ENCODE data around the gene TMEM161B. TPM values are rescaled to one million over a fixed set of nuclear protein-coding genes. Genes with fewer than 3 reads are reported as not detected.

TMEM161B gene
- total RNA-seq, 2 experiments from 2014 or later: 20.3 to 32.7 TPM

DNA sequence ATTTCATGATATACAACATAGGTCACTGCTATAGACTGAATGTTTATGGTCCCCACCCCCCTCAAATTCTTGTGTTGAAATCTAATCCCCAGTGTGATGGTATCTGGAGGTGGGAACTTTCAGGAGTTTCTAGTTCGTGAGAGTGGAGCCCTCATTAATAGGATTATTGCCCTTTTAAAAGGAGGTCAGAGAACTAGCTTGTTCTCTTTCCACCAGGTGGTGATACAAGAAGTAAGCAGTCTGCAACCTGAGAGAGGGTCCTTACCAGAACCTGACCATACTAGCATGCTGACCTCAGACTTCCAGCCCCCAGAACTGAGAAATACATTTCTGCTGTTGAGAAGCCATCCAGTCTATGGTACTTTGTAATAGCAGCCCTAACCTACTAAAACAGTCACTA, 33.3 kb downstream of the TMEM161B start:
- Histone ChIP-seq H3K4me3 (ENCODE audit: low read depth, low read length, poor library complexity, severe bottlenecking) (no peak overlapping the region), H3K27ac (ENCODE audit: low read depth, low read length, poor library complexity, severe bottlenecking) (no peak overlapping the region), H3K9me3 (ENCODE audit: low read length) (no peaks in the 10 kb centered on the region), H3K79me2 (ENCODE audit: insufficient read depth, low read depth, low read length) (peaks cover 28% of the 10 kb centered on the region; the same call in 1 of the 2 replicates), H2AFZ (ENCODE audit: low read length) (no peak overlapping the region), H3K4me1 (ENCODE audit: insufficient read depth, low read length, poor library complexity, severe bottlenecking) (no peaks in the 10 kb centered on the region), H4K20me1 (ENCODE audit: insufficient read depth, low read length) (no peaks in the 10 kb centered on the region), H3K4me2 (ENCODE audit: low read length) (no peak overlapping the region), H3K9me2 (ENCODE audit: insufficient read depth, low read length) (no peaks in the 10 kb centered on the region), H3K36me3 (ENCODE audit: insufficient read depth, low read length) (peaks cover 63% of the 10 kb centered on the region)
- POLR2A ChIA-PET: interaction anchor here (1.0 to 1.2 kb wide), 2 partner anchors 20 to 247 kb away, joined by 3 read pairs; no protein-coding TSS in a partner anchor
- no TSS peak for BruUV-seq (replicated peaks)
- no peak for TF ChIP-seq CTCF (conservative IDR thresholded peaks at IDR 0.05; ENCODE audit: low read length)
- no peak for TF ChIP-seq EZH2phosphoT487 (IDR thresholded peaks at IDR 0.05; ENCODE audit: borderline replicate concordance, low read depth, low read length)
- no peak for DNase-seq (ENCODE audit: low spot score)
- CTCF ChIA-PET (ENCODE audit: unreplicated experiment): no interaction called here
- intact Hi-C loops (cut with micrococcal nuclease; ENCODE audit: unreplicated experiment): no loop called here

DNA sequence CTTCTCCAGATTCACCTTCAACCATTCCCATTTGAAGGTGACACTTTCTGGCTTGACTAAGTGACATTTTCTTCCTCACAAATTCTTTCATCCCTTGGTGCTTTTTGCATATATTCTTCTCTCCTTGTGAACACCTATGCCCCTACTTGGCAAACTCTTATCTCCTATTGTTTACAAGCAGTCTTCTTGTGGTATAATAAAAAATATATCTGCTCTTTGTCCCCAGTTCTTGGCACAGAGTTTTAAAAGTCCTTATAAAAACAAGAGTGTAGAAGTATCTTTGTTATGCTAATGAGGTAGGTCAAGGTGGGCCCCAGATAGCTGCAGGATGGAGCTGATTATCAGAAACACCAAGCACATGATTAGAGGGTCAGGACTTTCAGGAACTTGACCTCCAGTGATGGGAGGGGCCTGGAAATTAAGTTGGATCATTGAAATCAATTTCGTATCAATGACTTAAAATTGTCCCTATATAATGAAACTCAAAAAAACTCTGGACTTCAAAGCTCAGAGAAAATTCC, 38.0 kb downstream of the TMEM161B start:
- ChIA-PET CTCF (ENCODE audit: unreplicated experiment) (no interaction called here), POLR2A (interaction anchor here (0.7 to 1.1 kb wide), 3 partner anchors 15 to 429 kb away, joined by 3 read pairs; no protein-coding TSS in a partner anchor)
- intact Hi-C loops (cut with micrococcal nuclease; ENCODE audit: unreplicated experiment): no loop called here
- no peak overlapping the region for H3K27ac ChIP-seq (ENCODE audit: low read depth, low read length, poor library complexity, severe bottlenecking)
- peaks cover 37% of the 10 kb centered on the region for H3K36me3 ChIP-seq (ENCODE audit: insufficient read depth, low read length)
- BruUV-seq (replicated peaks): no TSS peak
- no peak for TF ChIP-seq EZH2phosphoT487 (IDR thresholded peaks at IDR 0.05; ENCODE audit: borderline replicate concordance, low read depth, low read length)
- TF ChIP-seq CTCF (conservative IDR thresholded peaks at IDR 0.05; ENCODE audit: low read length): no peak
- H4K20me1 ChIP-seq (ENCODE audit: insufficient read depth, low read length): no peaks in the 10 kb centered on the region
- no peak overlapping the region for H3K4me3 ChIP-seq (ENCODE audit: low read depth, low read length, poor library complexity, severe bottlenecking)
- no peak for DNase-seq (ENCODE audit: low spot score)
- no peak overlapping the region for H3K4me2 ChIP-seq (ENCODE audit: low read length)
- no peak overlapping the region for H2AFZ ChIP-seq (ENCODE audit: low read length)
- H3K4me1 ChIP-seq (ENCODE audit: insufficient read depth, low read length, poor library complexity, severe bottlenecking): no peaks in the 10 kb centered on the region
- H3K79me2 ChIP-seq (ENCODE audit: insufficient read depth, low read depth, low read length): no peaks in the 10 kb centered on the region
- H3K9me2 ChIP-seq (ENCODE audit: insufficient read depth, low read length): no peaks in the 10 kb centered on the region
- no peaks in the 10 kb centered on the region for H3K9me3 ChIP-seq (ENCODE audit: low read length)

DNA sequence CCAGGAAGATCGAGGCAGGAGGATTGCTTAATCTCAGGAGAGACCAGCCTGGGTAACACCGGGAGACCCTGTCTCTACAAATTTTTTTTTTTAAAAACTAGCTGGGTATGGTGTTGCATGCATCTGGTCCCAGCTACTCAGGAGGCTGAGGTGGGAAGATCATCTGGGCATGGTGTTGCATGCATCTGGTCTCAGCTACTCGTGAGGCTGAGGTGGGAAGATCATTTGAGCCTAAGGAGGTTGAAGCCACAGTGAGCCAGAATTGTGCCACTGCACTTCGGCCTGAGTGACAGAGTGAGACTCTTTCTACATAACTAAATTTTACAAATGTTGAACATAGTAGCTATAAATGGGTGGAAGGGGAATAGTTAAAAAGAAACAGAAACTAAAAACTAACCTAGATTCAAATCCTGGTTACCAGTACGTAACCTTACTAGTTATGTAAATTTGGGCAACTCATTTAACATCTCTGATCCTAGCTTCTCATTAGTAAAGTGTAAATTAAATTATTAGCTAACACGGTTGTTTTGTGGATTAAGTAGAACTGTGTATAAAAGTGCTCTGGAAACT, 41.7 kb downstream of the TMEM161B start:
- no peak for DNase-seq (ENCODE audit: low spot score)
- POLR2A ChIA-PET: interaction anchor here (0.5 to 2.4 kb wide), 7 partner anchors 9 to 959 kb away, joined by 3 to 12 read pairs (median 3); partner anchors contain the start of gene RASA1
- no peaks in the 10 kb centered on the region for H3K79me2 ChIP-seq (ENCODE audit: insufficient read depth, low read depth, low read length)
- no TSS peak for BruUV-seq (replicated peaks)
- no peaks in the 10 kb centered on the region for H3K4me1 ChIP-seq (ENCODE audit: insufficient read depth, low read length, poor library complexity, severe bottlenecking)
- H4K20me1 ChIP-seq (ENCODE audit: insufficient read depth, low read length): no peaks in the 10 kb centered on the region; the same call in 1 of the 2 replicates
- no peak overlapping the region for H3K4me3 ChIP-seq (ENCODE audit: low read depth, low read length, poor library complexity, severe bottlenecking)
- peaks cover 40% of the 10 kb centered on the region for H3K36me3 ChIP-seq (ENCODE audit: insufficient read depth, low read length)
- H3K4me2 ChIP-seq (ENCODE audit: low read length): no peak overlapping the region
- intact Hi-C loops (cut with micrococcal nuclease; ENCODE audit: unreplicated experiment): no loop called here
- no peak overlapping the region for H2AFZ ChIP-seq (ENCODE audit: low read length)
- no peaks in the 10 kb centered on the region for H3K9me3 ChIP-seq (ENCODE audit: low read length)
- TF ChIP-seq EZH2phosphoT487 (IDR thresholded peaks at IDR 0.05; ENCODE audit: borderline replicate concordance, low read depth, low read length) (no peak), CTCF (conservative IDR thresholded peaks at IDR 0.05; ENCODE audit: low read length) (no peak)
- H3K27ac ChIP-seq (ENCODE audit: low read depth, low read length, poor library complexity, severe bottlenecking): no peak overlapping the region
- CTCF ChIA-PET (ENCODE audit: unreplicated experiment): interaction anchor here (0.8 kb wide), 1 partner anchor 9 kb away, joined by 3 read pairs; no protein-coding TSS in a partner anchor
- H3K9me2 ChIP-seq (ENCODE audit: insufficient read depth, low read length): no peaks in the 10 kb centered on the region

Data from OCI-LY7 (cell line).